D721Med (cell line): Measurements from ENCODE around the gene TRIM39.
"Not testable (repeated sequence)": the region's sequence is repeated elsewhere in the genome, so short reads cannot be mapped to it uniquely, and the experiment has no call there.

ENCODE experiments used
- DNase-seq: peaks from one replicate; pipeline ENCODE4 v3.0.0; 2011; ENCODE audit warnings: low spot score; ENCODE audit not compliant: insufficient read length
- FAIRE-seq: peaks from 2 replicates; lab custom pipeline; 2011; peaks lifted over from hg19 to GRCh38; lab: Jason Lieb, UNC
- CTCF ChIP-seq: IDR thresholded peaks from 2 replicates; pipeline ENCODE4 v1.5.1; 2012; ENCODE audit warnings: mild to moderate bottlenecking, control low read depth; ENCODE audit not compliant: insufficient read depth; ENCODE audit errors: missing control alignments

Gene TRIM39

GRCh38 chr6:30361661-30362060, 34.9 kb downstream of the TRIM39 start:
- DNase-seq, result no peak
- peak; percentile 48 for FAIRE-seq
- no peak for TF ChIP-seq CTCF

- DNase-seq (no peak), FAIRE-seq (no peak)
- no peak for TF ChIP-seq CTCF
These were observed 36.7 kb downstream of the TRIM39 start for GRCh38 chr6:30363459-30363858.

- no peak for TF ChIP-seq CTCF
- DNase-seq, result no peak
- FAIRE-seq, result no peak
These were observed 37.9 kb downstream of the TRIM39 start for GRCh38 chr6:30364591-30364990.

GRCh38 chr6:30369280-30369679, 42.6 kb downstream of the TRIM39 start:
- not testable (repeated sequence) for FAIRE-seq, DNase-seq

- no peak for DNase-seq
- TF ChIP-seq CTCF, result no peak
- FAIRE-seq, result no peak
These were observed 51.7 kb downstream of the TRIM39 start for GRCh38 chr6:30378290-30378937.

- FAIRE-seq (no peak), DNase-seq (no peak)
- no peak for TF ChIP-seq CTCF
These were observed 53.7 kb downstream of the TRIM39 start for GRCh38 chr6:30380464-30380863.

- FAIRE-seq (no peak), DNase-seq (no peak)
- no peak for TF ChIP-seq CTCF
These were observed 59.4 kb downstream of the TRIM39 start for GRCh38 chr6:30386166-30386565.
